ENCODE measurements around the gene EPB41L3. TPM values are rescaled to one million over a fixed set of nuclear protein-coding genes. Genes with fewer than 3 reads are reported as not detected.

EPB41L3 gene
- total and polyA plus RNA-seq, 2 experiments from 2014 or later: 8.0 to 11.7 TPM

- Mint-ChIP-seq H3K4me3 (no peak overlapping the region), H3K9me3 (no peaks in the 10 kb centered on the region), H3K4me1 (peaks cover 24% of the 10 kb centered on the region), H3K27me3 (ENCODE audit: insufficient read depth, low read depth, poor library complexity) (no peaks in the 10 kb centered on the region), H3K27ac (no peak overlapping the region), H3K36me3 (ENCODE audit: low read depth) (no peaks in the 10 kb centered on the region)
- Histone ChIP-seq H3K27ac (ENCODE audit: low read depth) (no peak overlapping the region), H3K36me3 (ENCODE audit: insufficient read depth) (no peaks in the 10 kb centered on the region), H3K4me2 (no peak overlapping the region), H2AFZ (no peak overlapping the region), H4K20me1 (replicated peaks; ENCODE audit: insufficient read depth) (no peaks in the 10 kb centered on the region), H3K4me1 (ENCODE audit: insufficient read depth) (peaks cover 4% of the 10 kb centered on the region; the same call in 1 of the 2 replicates), H3K9me2 (ENCODE audit: insufficient read depth) (no peaks in the 10 kb centered on the region), H3K27me3 (ENCODE audit: insufficient read depth) (no peaks in the 10 kb centered on the region), H3K4me3 (no peak overlapping the region), H3K79me2 (replicated peaks; ENCODE audit: insufficient read depth) (no peaks in the 10 kb centered on the region), H3F3A (replicated peaks; ENCODE audit: low read depth) (no peaks in the 10 kb centered on the region)
- ATAC-seq (no peak), DNase-seq (ENCODE audit: low spot score) (no peak)
- TF ChIP-seq EZH2phosphoT487 (IDR thresholded peaks at IDR 0.05; ENCODE audit: unreplicated experiment) (no peak), NANOG (IDR thresholded peaks at IDR 0.05; ENCODE audit: borderline replicate concordance) (no peak)
These were observed 124.2 kb downstream of the EPB41L3 start for GRCh38 chr18:5419601-5420000.

DNA sequence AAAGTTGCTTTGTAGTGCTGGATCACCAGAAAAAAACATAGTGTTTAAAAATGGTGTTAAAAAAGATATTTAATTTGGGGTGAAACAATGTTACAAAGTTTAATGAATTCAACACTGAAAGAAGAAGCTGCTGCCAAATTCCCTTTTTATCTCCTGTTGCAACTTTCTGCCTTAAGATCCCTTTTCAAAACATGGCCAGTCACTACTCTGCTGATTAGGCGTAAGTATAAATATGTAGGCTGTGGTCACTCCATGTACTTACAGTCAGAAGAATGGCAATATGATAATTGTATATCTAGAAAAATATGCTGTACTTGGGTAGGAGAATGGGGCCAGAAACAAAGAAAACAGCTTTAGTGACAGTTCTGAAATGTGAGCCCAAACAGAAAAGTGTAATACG, 124.8 kb downstream of the EPB41L3 start:
- Mint-ChIP-seq H3K27me3 (ENCODE audit: insufficient read depth, low read depth, poor library complexity) (no peaks in the 10 kb centered on the region), H3K36me3 (ENCODE audit: low read depth) (no peaks in the 10 kb centered on the region), H3K27ac (no peak overlapping the region), H3K4me1 (peaks cover 29% of the 10 kb centered on the region), H3K9me3 (no peaks in the 10 kb centered on the region), H3K4me3 (no peak overlapping the region)
- H3K4me3 ChIP-seq: no peak overlapping the region
- no peaks in the 10 kb centered on the region for H3K36me3 ChIP-seq (ENCODE audit: insufficient read depth)
- H3K79me2 ChIP-seq (replicated peaks; ENCODE audit: insufficient read depth): no peaks in the 10 kb centered on the region
- no peaks in the 10 kb centered on the region for H3K27me3 ChIP-seq (ENCODE audit: insufficient read depth)
- TF ChIP-seq EZH2 (IDR thresholded peaks at IDR 0.05; ENCODE audit: low read depth, unreplicated experiment) (no peak), JUNB (IDR thresholded peaks at IDR 0.05; ENCODE audit: unreplicated experiment) (no peak), CREB1 (CRISPR knock-in tag; IDR thresholded peaks at IDR 0.05; ENCODE audit: low read depth) (no peak), EZH2phosphoT487 (IDR thresholded peaks at IDR 0.05; ENCODE audit: unreplicated experiment) (no peak), ZNF331 (CRISPR knock-in tag; IDR thresholded peaks at IDR 0.05; ENCODE audit: low read depth) (no peak)
- TF ChIP-seq, protein P1, sequence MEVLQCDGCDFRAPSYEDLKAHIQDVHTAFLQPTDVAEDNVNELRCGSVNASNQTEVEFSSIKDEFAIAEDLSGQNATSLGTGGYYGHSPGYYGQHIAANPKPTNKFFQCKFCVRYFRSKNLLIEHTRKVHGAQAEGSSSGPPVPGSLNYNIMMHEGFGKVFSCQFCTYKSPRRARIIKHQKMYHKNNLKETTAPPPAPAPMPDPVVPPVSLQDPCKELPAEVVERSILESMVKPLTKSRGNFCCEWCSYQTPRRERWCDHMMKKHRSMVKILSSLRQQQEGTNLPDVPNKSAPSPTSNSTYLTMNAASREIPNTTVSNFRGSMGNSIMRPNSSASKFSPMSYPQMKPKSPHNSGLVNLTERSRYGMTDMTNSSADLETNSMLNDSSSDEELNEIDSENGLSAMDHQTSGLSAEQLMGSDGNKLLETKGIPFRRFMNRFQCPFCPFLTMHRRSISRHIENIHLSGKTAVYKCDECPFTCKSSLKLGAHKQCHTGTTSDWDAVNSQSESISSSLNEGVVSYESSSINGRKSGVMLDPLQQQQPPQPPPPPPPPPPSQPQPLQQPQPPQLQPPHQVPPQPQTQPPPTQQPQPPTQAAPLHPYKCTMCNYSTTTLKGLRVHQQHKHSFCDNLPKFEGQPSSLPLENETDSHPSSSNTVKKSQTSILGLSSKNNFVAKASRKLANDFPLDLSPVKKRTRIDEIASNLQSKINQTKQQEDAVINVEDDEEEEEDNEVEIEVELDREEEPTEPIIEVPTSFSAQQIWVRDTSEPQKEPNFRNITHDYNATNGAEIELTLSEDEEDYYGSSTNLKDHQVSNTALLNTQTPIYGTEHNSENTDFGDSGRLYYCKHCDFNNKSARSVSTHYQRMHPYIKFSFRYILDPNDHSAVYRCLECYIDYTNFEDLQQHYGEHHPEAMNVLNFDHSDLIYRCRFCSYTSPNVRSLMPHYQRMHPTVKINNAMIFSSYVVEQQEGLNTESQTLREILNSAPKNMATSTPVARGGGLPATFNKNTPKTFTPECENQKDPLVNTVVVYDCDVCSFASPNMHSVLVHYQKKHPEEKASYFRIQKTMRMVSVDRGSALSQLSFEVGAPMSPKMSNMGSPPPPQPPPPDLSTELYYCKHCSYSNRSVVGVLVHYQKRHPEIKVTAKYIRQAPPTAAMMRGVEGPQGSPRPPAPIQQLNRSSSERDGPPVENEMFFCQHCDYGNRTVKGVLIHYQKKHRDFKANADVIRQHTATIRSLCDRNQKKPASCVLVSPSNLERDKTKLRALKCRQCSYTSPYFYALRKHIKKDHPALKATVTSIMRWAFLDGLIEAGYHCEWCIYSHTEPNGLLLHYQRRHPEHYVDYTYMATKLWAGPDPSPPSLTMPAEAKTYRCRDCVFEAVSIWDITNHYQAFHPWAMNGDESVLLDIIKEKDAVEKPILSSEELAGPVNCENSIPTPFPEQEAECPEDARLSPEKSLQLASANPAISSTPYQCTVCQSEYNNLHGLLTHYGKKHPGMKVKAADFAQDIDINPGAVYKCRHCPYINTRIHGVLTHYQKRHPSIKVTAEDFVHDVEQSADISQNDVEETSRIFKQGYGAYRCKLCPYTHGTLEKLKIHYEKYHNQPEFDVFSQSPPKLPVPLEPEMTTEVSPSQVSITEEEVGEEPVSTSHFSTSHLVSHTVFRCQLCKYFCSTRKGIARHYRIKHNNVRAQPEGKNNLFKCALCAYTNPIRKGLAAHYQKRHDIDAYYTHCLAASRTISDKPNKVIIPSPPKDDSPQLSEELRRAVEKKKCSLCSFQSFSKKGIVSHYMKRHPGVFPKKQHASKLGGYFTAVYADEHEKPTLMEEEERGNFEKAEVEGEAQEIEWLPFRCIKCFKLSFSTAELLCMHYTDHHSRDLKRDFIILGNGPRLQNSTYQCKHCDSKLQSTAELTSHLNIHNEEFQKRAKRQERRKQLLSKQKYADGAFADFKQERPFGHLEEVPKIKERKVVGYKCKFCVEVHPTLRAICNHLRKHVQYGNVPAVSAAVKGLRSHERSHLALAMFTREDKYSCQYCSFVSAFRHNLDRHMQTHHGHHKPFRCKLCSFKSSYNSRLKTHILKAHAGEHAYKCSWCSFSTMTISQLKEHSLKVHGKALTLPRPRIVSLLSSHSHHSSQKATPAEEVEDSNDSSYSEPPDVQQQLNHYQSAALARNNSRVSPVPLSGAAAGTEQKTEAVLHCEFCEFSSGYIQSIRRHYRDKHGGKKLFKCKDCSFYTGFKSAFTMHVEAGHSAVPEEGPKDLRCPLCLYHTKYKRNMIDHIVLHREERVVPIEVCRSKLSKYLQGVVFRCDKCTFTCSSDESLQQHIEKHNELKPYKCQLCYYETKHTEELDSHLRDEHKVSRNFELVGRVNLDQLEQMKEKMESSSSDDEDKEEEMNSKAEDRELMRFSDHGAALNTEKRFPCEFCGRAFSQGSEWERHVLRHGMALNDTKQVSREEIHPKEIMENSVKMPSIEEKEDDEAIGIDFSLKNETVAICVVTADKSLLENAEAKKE (CRISPR knock-in tag; IDR thresholded peaks at IDR 0.05): no peak
- H4K20me1 ChIP-seq (replicated peaks; ENCODE audit: insufficient read depth): no peaks in the 10 kb centered on the region
- H3K27ac ChIP-seq (ENCODE audit: low read depth): no peak overlapping the region
- H3F3A ChIP-seq (replicated peaks; ENCODE audit: low read depth): no peaks in the 10 kb centered on the region
- no peak for DNase-seq (ENCODE audit: low spot score)
- H3K4me1 ChIP-seq (ENCODE audit: insufficient read depth): peaks cover 4% of the 10 kb centered on the region; the same call in 1 of the 2 replicates
- H3K4me2 ChIP-seq: no peak overlapping the region
- no peaks in the 10 kb centered on the region for H3K9me2 ChIP-seq (ENCODE audit: insufficient read depth)
- no peak for ATAC-seq
- no peak overlapping the region for H2AFZ ChIP-seq
